ENCODE measurements around the gene CCDC150.

Gene CCDC150

GRCh38 chr2:196748123-196748522 is 108.6 kb downstream of the CCDC150 start:
- no peak overlapping the region for H3K4me3 ChIP-seq (IDR thresholded peaks at IDR 0.05; ENCODE audit: insufficient read depth, low read depth, low read length)
- peaks cover 35% of the 10 kb centered on the region for H3K4me1 ChIP-seq (ENCODE audit: low read depth, poor library complexity, severe bottlenecking)
- no peaks in the 10 kb centered on the region for H4K20me1 ChIP-seq (ENCODE audit: insufficient read depth)
- H3K27ac ChIP-seq, result no peak overlapping the region
- H3K79me2 ChIP-seq (ENCODE audit: insufficient read depth, low read depth), result no peaks in the 10 kb centered on the region
- H3K9ac ChIP-seq, result no peak overlapping the region
- H3K27me3 ChIP-seq (ENCODE audit: insufficient read depth, low read depth), result no peaks in the 10 kb centered on the region
- TF ChIP-seq, protein P1, sequence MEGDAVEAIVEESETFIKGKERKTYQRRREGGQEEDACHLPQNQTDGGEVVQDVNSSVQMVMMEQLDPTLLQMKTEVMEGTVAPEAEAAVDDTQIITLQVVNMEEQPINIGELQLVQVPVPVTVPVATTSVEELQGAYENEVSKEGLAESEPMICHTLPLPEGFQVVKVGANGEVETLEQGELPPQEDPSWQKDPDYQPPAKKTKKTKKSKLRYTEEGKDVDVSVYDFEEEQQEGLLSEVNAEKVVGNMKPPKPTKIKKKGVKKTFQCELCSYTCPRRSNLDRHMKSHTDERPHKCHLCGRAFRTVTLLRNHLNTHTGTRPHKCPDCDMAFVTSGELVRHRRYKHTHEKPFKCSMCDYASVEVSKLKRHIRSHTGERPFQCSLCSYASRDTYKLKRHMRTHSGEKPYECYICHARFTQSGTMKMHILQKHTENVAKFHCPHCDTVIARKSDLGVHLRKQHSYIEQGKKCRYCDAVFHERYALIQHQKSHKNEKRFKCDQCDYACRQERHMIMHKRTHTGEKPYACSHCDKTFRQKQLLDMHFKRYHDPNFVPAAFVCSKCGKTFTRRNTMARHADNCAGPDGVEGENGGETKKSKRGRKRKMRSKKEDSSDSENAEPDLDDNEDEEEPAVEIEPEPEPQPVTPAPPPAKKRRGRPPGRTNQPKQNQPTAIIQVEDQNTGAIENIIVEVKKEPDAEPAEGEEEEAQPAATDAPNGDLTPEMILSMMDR (conservative IDR thresholded peaks at IDR 0.05; ENCODE audit: low read depth, low read length), result no peak
- no peaks in the 10 kb centered on the region for H3K36me3 ChIP-seq (ENCODE audit: insufficient read depth)
- H2AFZ ChIP-seq (ENCODE audit: low read depth), result no peak overlapping the region
- H3K4me2 ChIP-seq, result no peak overlapping the region

- H3K4me2 ChIP-seq, result no peak overlapping the region; the same call in 1 of the 2 replicates
- H3K27ac ChIP-seq, result no peak overlapping the region
- H3K4me3 ChIP-seq (IDR thresholded peaks at IDR 0.05; ENCODE audit: insufficient read depth, low read depth, low read length), result no peak overlapping the region
- no peaks in the 10 kb centered on the region for H3K79me2 ChIP-seq (ENCODE audit: insufficient read depth, low read depth)
- no peak overlapping the region for H3K9ac ChIP-seq
- no peak overlapping the region for H2AFZ ChIP-seq (ENCODE audit: low read depth)
- TF ChIP-seq, protein P1 (conservative IDR thresholded peaks at IDR 0.05; ENCODE audit: low read depth, low read length), result no peak
- no peaks in the 10 kb centered on the region for H3K27me3 ChIP-seq (ENCODE audit: insufficient read depth, low read depth)
- H3K36me3 ChIP-seq (ENCODE audit: insufficient read depth), result no peaks in the 10 kb centered on the region
- peaks cover 27% of the 10 kb centered on the region for H3K4me1 ChIP-seq (ENCODE audit: low read depth, poor library complexity, severe bottlenecking)
- no peaks in the 10 kb centered on the region for H4K20me1 ChIP-seq (ENCODE audit: insufficient read depth)
Observed at GRCh38 chr2:196750291-196750923, 110.9 kb downstream of the CCDC150 start.

DNA sequence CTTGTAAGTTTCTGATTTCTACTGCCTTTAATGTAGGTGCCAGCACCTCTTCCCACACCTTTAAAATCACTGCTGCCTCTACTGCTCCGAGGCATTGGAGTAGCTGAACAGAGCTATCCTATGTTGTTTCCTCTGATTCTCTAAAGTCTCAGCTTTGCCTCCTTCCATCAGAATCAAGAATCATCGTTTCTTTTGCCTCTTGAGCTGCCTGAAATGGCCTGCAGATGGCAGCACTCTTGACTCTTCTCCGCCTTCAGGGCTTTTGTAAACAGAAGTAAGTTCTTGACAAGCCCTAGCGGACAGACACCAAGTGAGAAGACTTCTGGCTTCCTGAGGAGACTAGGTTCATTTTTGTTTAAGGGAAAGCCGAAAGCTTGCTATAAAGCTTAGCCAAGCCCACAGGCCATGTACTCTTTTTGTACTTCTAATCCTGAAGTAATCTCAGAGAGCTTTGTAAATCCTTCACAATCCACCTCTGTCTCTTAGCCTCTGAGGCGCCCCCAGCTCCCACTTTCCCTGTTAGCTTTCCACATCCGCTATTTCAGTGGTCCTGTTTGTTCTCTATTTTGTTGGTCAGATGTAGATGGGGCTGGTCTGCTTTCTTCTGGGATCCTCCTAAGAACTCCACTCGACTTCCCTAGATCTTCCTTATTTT is 111.6 kb downstream of the CCDC150 start:
- no peak overlapping the region for H3K9ac ChIP-seq
- TF ChIP-seq, protein P1 (conservative IDR thresholded peaks at IDR 0.05; ENCODE audit: low read depth, low read length), result peak; percentile 69
- no peaks in the 10 kb centered on the region for H3K79me2 ChIP-seq (ENCODE audit: insufficient read depth, low read depth)
- no peak overlapping the region for H2AFZ ChIP-seq (ENCODE audit: low read depth)
- H3K36me3 ChIP-seq (ENCODE audit: insufficient read depth), result no peaks in the 10 kb centered on the region
- H3K4me1 ChIP-seq (ENCODE audit: low read depth, poor library complexity, severe bottlenecking), result peaks cover 27% of the 10 kb centered on the region
- no peaks in the 10 kb centered on the region for H3K27me3 ChIP-seq (ENCODE audit: insufficient read depth, low read depth)
- H3K27ac ChIP-seq, result no peak overlapping the region
- H3K4me2 ChIP-seq, result no peak overlapping the region
- no peak overlapping the region for H3K4me3 ChIP-seq (IDR thresholded peaks at IDR 0.05; ENCODE audit: insufficient read depth, low read depth, low read length)
- no peaks in the 10 kb centered on the region for H4K20me1 ChIP-seq (ENCODE audit: insufficient read depth)

DNA sequence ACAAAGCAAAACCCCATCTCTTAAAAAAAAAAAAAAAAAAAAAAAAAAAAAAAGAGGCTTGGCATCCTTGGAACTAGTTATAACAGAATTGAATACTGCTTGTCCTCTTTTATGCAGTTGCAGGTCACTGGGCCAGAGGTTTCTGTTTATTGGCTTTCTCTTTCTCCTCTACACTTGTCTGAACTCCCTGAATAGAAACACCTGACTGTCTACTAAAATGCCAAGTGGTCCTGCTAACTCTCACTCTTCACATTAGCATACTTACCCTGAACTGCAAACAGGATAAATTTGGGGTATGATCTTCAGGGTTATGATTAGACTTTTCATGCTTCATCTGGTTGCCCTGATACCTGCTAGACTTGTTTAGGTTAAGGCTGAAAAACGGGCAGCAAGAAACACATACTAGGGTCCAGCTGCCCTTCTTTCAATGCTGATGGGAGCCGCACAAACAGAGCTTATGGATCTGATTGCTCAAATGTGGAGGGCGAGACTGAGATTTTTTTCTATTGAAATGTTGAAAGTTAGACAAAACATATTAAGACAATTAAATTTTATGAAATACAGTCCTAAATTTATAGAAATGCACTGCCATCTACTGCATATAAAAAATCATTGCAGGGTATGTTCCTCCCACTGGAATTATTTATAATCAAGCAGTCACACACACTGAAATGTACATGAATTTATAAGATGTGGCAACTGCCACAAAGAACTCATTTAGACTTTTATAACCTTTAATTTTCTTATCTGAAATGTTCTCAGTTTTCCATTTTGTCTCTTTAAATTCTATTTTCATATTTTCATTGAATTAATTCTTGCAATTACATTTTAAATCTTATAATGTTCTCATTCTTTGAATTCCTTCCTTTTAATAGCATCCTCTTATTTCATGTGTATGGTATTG is 119.2 kb downstream of the CCDC150 start:
- Histone ChIP-seq H3K9ac (no peak overlapping the region), H3K4me1 (ENCODE audit: low read depth, poor library complexity, severe bottlenecking) (peaks cover 9% of the 10 kb centered on the region), H4K20me1 (ENCODE audit: insufficient read depth) (no peaks in the 10 kb centered on the region), H3K4me3 (IDR thresholded peaks at IDR 0.05; ENCODE audit: insufficient read depth, low read depth, low read length) (no peak overlapping the region), H2AFZ (ENCODE audit: low read depth) (no peak overlapping the region), H3K27me3 (ENCODE audit: insufficient read depth, low read depth) (no peaks in the 10 kb centered on the region), H3K4me2 (no peak overlapping the region), H3K27ac (no peak overlapping the region), H3K36me3 (ENCODE audit: insufficient read depth) (0 out of 2 replicates have a peak, but pooled peaks cover 6% of the 10 kb centered on the region), H3K79me2 (ENCODE audit: insufficient read depth, low read depth) (no peaks in the 10 kb centered on the region)
- TF ChIP-seq, protein P1 (conservative IDR thresholded peaks at IDR 0.05; ENCODE audit: low read depth, low read length), result peak; percentile 60
